ENCODE data around the gene NEB. TPM values are rescaled to one million over a fixed set of nuclear protein-coding genes. Genes with fewer than 3 reads are reported as not detected.

Gene NEB
- total RNA-seq, 1 experiment from 2014 or later = not detected

DNA sequence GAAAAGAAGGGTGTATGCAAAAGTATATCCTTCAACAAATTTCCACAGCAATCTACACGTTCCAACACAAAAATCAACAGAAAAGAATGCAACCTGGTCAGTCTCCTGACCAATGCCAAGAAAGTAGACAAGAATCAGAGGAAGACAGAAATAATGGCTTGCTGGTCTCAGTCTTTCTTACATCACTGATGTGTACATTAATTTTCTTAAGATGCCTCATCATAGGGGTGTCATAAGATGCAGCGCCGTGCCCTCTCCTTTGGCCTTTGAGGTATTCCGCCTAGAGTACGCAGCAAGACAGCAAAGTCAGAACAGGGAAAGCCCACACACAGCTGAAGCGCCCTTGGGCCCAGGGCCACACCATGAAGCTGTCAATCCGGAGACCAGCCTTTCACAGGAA is 211.7 kb downstream of the NEB start:
- no peaks in the 10 kb centered on the region for H3K9me3 ChIP-seq
- no peaks in the 10 kb centered on the region for H3K36me3 ChIP-seq
- no peak overlapping the region for H3K4me3 ChIP-seq
- DNase-seq = no peak
- no peaks in the 10 kb centered on the region for H3K27me3 ChIP-seq

DNA sequence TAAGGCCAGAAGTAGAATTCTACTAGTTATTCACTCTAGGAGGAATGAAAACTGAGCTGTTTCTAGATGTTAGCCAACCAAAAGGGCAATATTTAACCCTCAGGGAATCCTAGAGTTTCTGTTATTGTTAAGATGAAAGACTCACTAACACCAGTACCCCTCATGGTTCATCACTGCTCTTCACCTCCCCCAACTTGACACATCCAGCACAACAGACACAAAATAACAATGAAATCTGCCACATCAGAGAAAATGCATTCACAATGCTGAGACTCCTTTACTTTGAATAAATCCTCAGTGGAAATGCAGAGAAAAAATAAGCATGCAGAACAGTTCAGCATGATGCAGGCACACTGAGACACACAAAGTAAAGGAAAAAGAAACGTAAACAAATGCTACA is 213.3 kb downstream of the NEB start:
- Histone ChIP-seq H3K4me3 (no peak overlapping the region), H3K9me3 (no peaks in the 10 kb centered on the region), H3K27me3 (no peaks in the 10 kb centered on the region), H3K36me3 (no peaks in the 10 kb centered on the region)
- DNase-seq = no peak

DNA sequence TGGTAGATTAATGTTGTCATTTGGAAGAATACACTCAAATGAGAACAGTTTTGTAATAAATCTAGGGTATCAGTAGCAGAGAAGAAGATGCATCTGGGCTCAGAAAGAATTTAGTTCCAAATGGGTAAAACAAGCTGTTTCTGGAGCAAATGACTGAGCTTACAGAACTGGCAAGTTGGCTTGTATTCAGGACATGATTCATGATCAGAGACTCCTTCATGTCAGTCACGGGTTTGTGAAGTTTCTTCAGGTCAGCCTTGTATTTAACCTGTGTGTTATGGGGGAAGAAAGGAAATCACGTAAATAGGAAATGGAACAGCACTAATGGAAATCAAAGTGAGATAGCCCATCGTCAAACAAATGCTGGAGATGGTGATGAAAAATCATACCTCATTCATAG is 215.5 kb downstream of the NEB start:
- no peaks in the 10 kb centered on the region for H3K9me3 ChIP-seq
- H3K27me3 ChIP-seq = no peaks in the 10 kb centered on the region
- DNase-seq = no peak
- H3K36me3 ChIP-seq = no peaks in the 10 kb centered on the region
- no peak overlapping the region for H3K4me3 ChIP-seq

DNA sequence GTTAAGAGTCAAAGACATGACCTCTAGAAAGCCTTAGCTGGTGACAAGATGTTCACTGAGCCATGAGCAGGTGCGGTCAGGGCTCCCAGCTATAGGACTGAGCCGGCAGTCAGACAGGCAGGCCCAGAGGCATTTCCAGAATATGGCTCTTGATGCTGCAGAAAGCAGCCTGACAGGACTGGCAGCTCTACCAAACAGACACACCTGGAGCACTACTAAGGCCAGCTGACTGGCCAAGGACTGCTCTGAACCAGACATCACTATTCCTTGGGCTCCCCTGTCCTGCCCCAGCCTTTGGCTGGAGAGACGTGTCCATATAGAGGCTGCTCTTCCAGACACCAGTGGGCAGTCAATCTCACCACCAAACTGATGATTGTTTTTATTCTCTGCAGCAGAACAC is 225.8 kb downstream of the NEB start:
- H3K4me3 ChIP-seq = no peak overlapping the region
- H3K27me3 ChIP-seq = no peaks in the 10 kb centered on the region
- H3K36me3 ChIP-seq = no peaks in the 10 kb centered on the region
- DNase-seq = no peak
- H3K9me3 ChIP-seq = no peaks in the 10 kb centered on the region

DNA sequence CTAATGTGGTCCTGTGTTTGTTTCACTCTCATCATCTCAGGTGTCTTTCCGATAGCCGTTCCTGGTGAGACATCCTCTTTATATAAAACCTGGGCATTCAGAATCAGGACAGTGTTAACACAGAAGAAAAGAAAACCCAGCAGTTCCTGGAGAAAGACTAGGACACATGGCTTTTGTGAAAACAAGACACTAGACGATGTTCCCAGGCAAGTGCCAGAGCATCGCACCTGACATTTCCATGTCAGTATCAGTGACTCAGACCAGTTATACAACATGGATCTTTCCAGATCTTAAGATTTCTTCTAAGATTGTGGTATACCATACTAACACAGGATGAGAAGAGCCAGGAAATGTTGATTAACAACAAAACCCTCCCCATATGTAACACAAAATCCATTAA is 228.1 kb downstream of the NEB start:
- DNase-seq = no peak
- no peaks in the 10 kb centered on the region for H3K9me3 ChIP-seq

DNA sequence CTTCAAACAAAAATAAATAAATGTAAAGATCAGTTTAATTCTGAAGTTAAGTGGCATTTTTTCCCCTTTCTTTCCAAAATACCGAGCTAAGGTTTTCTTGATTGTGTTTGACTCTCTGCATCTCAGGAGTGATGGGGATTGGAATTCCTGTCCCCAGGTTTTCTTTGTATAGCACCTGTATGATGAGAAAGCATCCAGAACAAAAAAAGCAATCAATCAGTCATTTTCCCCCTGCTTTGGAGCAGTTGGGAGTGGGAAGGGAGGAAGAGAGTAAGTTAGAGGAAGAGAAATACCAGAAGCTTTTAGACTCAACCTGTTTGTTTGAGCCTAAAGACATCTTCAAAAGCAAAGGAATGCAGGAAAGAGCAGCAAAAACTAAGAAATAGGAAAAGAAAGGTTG is 236.1 kb downstream of the NEB start:
- Histone ChIP-seq H3K9me3 (no peaks in the 10 kb centered on the region), H3K36me3 (0 out of 2 replicates have a peak, but pooled peaks cover 3% of the 10 kb centered on the region), H3K27me3 (no peaks in the 10 kb centered on the region), H3K4me3 (no peak overlapping the region)
- no peak for DNase-seq

More for the DNA sequence above, 228.1 kb downstream of the NEB start:
- Histone ChIP-seq H3K27me3 (no peaks in the 10 kb centered on the region), H3K36me3 (no peaks in the 10 kb centered on the region), H3K4me3 (no peak overlapping the region)

DNA sequence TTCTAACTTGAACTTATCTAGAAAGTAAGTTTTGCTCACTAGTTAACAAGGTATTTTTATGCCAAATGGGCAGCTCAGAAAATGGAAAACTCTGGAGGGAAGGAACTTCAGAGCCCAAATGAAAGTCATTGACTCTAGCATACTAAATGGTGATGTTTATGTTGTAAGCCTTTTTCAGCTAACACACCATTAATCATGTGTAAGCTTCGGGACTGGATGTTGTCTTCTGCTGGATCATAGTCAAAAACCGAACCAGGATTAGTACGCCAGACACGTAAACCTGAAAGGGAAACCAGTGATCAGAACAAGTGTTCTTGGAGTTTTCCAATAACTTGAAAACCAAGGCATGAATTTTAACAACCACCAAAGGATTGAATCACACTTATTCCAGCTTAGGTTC is 242.8 kb downstream of the NEB start:
- no peak for DNase-seq
- no peak overlapping the region for H3K4me3 ChIP-seq
- 0 out of 2 replicates have a peak, but pooled peaks cover 3% of the 10 kb centered on the region for H3K36me3 ChIP-seq
- H3K27me3 ChIP-seq = no peaks in the 10 kb centered on the region
- H3K9me3 ChIP-seq = no peaks in the 10 kb centered on the region

DNA sequence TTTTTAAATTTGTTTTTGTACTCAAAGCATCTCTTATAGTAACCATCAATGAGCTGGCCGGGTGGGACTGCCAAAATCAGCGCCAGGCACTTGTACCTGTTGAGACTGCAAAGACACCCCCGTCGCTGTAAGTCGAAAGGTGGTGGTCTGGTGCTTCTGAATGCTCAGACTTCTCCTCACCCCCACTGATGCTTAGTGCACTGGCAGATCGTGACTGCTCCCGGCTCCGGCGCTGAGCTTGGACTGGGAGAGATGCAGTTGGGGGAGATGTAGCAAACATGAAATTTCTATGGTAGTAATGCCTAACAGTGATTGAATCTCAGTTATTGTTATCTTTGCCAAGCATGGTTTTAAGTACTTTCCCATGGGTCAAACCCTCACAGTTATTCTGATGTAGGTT is 244.0 kb downstream of the NEB start:
- Histone ChIP-seq H3K4me3 (no peak overlapping the region), H3K36me3 (peaks cover 10% of the 10 kb centered on the region), H3K9me3 (no peaks in the 10 kb centered on the region), H3K27me3 (no peaks in the 10 kb centered on the region)
- DNase-seq = no peak

DNA sequence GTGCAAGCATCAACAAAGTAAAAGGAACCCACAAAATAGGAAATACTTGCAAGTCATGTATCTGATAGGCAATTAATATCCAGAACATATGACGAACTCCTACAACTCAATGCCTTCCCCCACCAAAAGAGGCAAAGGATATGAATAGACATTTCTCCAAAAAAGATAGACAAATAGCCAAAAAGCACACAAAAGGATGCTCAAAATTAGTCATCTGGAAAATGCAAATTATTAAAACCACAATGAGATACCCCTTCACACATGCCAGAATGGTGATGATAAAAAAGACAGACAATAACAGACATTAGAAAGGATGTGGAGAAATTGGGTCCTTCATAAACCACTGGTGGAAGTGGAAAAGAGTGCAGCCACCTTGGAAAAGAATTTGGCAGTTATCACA is 248.2 kb downstream of the NEB start:
- peaks cover 36% of the 10 kb centered on the region for H3K36me3 ChIP-seq
- no peak for DNase-seq
- H3K4me3 ChIP-seq = no peak overlapping the region
- H3K27me3 ChIP-seq = no peaks in the 10 kb centered on the region
- H3K9me3 ChIP-seq = no peaks in the 10 kb centered on the region

DNA sequence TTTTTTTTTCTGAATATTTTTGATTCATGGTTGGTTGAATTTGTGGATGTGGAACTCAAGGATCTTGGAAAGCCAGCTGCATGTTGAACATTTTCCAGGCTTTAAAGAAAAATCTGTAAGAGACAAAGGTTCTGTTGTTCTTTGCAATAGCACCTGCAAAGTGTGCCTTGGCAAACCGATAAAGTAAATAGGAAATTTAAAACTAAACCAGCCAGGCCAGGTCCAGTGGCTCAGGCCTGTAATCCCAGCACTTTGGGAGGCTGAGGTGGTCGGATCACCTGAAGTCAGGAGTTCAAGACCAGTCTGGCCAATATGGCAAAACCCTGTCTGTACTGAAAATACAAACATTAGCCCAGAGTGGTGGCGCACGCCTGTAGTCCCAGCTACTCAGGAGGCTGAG is 250.2 kb downstream of the NEB start:
- H3K36me3 ChIP-seq = peaks cover 50% of the 10 kb centered on the region

DNA sequence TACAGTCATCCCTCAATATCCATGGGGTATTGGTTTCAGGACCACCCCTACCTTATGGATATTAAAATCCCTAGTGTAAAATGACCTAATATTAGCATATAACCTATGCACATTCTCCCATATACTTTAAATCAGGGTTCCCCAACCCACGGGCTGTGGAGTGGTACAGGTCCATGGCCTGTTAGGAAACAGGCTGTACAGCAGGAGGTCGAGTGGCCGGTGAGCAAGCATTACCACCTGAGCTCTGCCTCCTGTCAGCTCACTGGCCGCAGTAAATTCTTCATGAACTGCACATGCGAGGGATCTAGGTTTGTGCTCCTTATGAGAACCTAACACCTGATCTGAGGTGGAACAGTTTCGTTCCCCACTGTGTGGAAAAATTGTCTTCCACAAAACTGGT is 250.7 kb downstream of the NEB start:
- no peak for DNase-seq
- H3K9me3 ChIP-seq = no peaks in the 10 kb centered on the region
- H3K36me3 ChIP-seq = peaks cover 55% of the 10 kb centered on the region
- no peak overlapping the region for H3K4me3 ChIP-seq
- H3K27me3 ChIP-seq = no peaks in the 10 kb centered on the region

More for the DNA sequence above, 250.2 kb downstream of the NEB start:
- Histone ChIP-seq H3K9me3 (no peaks in the 10 kb centered on the region), H3K4me3 (no peak overlapping the region), H3K27me3 (no peaks in the 10 kb centered on the region)
- DNase-seq = no peak

DNA sequence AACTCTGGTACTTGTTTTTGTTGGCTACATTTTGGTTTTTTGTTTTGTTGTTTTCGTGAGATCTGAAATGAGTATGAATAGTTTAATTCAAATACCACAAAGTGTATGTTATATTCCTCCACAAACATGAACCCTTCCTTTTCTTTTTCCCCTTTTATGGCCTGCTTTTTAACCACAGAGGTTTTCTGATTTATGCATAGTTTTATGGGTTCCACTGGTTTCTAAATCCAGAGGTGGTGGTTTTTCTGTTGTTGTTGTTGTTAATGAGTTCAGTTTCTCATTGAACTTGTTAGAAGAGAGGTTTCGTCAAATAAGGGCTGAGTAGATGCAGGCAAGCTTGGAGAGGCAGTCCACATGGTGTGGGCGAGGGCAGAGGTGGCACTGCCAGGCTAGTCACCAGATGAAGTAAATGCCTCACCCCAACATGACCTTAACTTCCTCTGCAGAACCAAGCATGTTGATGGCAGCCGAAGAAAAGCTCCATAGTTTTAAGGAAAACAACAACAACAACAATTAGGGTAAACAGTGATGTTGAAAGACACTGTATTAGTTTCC is 252.0 kb downstream of the NEB start:
- Histone ChIP-seq H3K36me3 (peaks cover 61% of the 10 kb centered on the region), H3K27me3 (no peaks in the 10 kb centered on the region), H3K9me3 (no peaks in the 10 kb centered on the region), H3K4me3 (no peak overlapping the region)
- DNase-seq = no peak

DNA sequence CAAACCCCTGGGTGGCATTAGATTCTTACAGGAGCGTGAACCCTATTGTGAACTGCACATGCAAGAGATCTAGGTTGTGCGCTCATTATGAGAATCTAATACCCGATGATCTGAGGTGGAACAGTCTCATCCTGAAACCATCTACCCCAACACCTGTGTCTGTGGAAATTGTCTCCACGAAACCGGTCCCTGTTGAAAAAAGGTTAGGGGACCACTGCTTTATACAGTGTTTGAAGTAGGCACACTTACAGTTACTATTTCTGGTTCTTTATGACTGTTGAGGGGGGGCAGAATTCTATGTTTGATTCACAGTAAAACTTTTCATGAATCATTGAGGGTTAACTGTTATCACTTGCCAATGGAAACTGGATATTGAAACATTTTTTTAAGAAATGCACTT is 252.5 kb downstream of the NEB start:
- DNase-seq = no peak
- Histone ChIP-seq H3K27me3 (no peaks in the 10 kb centered on the region), H3K4me3 (no peak overlapping the region), H3K36me3 (peaks cover 66% of the 10 kb centered on the region), H3K9me3 (no peaks in the 10 kb centered on the region)

DNA sequence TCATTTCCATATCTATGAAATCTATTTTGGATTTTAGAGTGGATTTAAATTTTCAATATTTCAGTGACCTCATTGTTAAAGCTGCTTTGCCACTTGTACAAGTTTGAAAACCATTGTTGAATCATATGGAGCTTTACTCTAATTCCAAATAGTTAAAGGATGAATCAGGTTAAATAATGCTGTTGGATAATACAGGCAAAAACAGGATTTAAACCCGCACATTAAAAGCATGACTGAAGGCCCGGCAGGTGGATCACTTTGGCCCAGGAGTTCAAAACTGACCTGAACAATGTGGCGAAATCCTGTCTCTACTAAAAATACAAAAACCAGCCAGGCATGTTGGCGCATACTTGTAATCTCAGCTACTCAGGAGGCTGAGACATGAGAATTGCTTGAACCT is 256.3 kb downstream of the NEB start:
- Histone ChIP-seq H3K36me3 (peaks cover 80% of the 10 kb centered on the region), H3K9me3 (no peaks in the 10 kb centered on the region), H3K4me3 (no peak overlapping the region), H3K27me3 (no peaks in the 10 kb centered on the region)
- DNase-seq = no peak

DNA sequence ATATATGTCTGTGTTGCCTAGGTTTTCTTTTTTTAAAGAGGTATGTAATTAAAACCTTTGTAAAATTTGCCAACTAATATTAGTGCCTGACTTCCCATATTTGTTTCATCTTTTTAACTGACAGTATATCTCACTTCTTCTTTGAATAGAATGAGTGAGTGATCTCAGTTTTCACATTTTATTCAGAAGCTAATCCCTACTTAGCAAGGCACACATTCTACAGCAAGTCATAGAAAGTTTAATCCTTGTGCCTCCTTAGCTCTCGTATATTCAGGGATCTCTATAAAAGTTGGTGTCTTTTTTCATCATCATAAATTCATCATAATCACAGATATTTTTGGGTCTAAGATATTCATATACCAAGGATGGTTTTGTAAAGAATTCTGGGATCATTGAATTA is 258.0 kb downstream of the NEB start:
- H3K36me3 ChIP-seq = peaks cover 78% of the 10 kb centered on the region
- H3K4me3 ChIP-seq = no peak overlapping the region
- H3K9me3 ChIP-seq = no peaks in the 10 kb centered on the region
- no peak for DNase-seq
- H3K27me3 ChIP-seq = no peaks in the 10 kb centered on the region

DNA sequence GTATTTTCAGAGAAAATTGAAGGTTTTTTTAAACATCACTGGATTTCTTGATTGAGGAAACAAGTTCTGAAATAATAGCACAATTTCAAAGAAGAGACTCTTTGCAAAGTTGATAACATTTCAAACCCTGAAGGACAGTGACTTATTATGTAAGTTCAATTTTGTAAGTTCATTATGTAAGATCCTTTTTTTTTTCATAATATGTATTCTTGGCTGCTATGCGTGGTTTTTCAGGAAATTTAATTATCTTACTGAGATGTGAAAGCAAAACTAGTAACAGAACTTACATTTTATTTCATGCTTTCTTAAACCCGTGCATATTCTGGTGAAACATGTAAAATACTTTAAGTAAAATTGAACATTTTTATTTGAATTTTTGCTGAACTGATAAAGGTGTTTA is 259.2 kb downstream of the NEB start:
- H3K4me3 ChIP-seq = no peak overlapping the region
- peaks cover 84% of the 10 kb centered on the region for H3K36me3 ChIP-seq
- DNase-seq = no peak
- no peaks in the 10 kb centered on the region for H3K9me3 ChIP-seq
- no peaks in the 10 kb centered on the region for H3K27me3 ChIP-seq

DNA sequence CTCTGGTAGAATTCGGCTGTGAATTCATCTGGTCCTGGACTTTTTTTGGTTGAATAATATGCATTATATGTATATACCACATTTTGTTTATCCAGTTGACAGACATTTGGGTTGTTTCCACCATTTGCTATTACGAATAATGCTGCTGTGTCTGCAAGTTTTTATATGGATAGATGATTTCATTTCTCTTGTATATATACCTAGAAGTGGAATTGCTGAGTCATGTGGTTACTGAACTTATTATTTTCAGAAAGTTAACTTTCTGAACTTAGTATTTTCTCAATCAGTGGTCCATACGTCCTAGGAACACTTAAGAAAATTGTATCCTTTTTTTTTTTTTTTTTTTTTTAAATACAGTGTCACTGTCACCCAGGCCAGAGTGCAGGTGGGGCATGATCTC is 261.3 kb downstream of the NEB start:
- Histone ChIP-seq H3K36me3 (peaks cover 88% of the 10 kb centered on the region), H3K4me3 (no peak overlapping the region), H3K9me3 (no peaks in the 10 kb centered on the region; the same call in 1 of the 2 replicates), H3K27me3 (no peaks in the 10 kb centered on the region)
- DNase-seq = no peak

DNA sequence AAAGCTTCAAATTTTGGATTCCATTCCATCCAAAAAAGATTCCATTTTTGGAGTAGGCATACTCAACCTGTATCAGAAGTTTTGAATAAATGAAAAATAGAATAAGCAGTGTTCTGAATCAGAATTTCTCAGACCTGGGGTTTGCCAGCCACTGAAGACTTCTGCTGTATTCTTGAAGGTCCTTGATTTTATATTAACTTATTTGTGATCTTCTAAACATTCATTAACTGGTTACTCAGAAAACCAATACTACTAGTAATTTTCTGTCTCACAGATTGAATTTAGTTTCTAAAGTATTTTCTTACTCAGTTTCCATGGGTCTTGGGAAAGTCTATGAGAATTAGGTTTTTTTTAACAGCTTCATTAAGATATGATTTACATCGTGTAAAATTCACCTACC is 263.7 kb downstream of the NEB start:
- H3K9me3 ChIP-seq = no peaks in the 10 kb centered on the region; the same call in 1 of the 2 replicates
- no peak overlapping the region for H3K4me3 ChIP-seq
- no peak for DNase-seq
- no peaks in the 10 kb centered on the region for H3K27me3 ChIP-seq
- peaks cover 91% of the 10 kb centered on the region for H3K36me3 ChIP-seq

DNA sequence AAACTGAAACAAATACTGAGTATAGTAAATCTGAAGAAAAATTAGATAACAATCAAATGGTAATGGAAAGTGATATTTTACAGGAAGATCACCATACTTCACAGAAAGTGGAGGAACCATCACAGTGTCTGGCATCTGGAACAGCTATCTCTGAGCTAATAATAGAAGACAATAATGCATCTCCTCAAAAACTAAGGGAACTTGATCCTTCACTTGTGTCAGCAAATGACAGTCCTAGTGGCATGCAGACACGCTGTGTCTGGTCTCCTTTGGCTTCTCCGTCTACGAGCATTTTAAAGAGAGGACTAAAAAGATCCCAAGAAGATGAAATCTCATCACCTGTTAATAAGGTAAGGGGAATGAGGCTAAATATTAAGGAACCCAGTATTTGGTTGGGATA is 268.5 kb downstream of the NEB start:
- Histone ChIP-seq H3K4me3 (no peak overlapping the region), H3K36me3 (peaks cover 96% of the 10 kb centered on the region), H3K9me3 (no peaks in the 10 kb centered on the region; the same call in 1 of the 2 replicates), H3K27me3 (no peaks in the 10 kb centered on the region)
- DNase-seq = no peak

All from MG63 (cell line).